Activated CD4-positive, alpha-beta T cell treated with anti-CD3 and anti-CD28 coated beads for 48 hours (primary cell): ENCODE data around the gene GSDME.
"Not testable (repeated sequence)": the region's sequence is repeated elsewhere in the genome, so short reads cannot be mapped to it uniquely, and the experiment has no call there.

Experiments
- DNase-seq: peaks from one replicate; pipeline ENCODE4 v3.0.0-alpha.2; 2020

The GSDME gene

GRCh38 chr7:24740871-24741270 is 16.4 kb downstream of the GSDME start:
- DNase-seq = no peak

- no peak for DNase-seq
Measured at GRCh38 chr7:24739306-24739705, 18.0 kb downstream of the GSDME start.

GRCh38 chr7:24738577-24738976 is 18.7 kb downstream of the GSDME start:
- DNase-seq = no peak

GRCh38 chr7:24737281-24737680 is 20.0 kb downstream of the GSDME start:
- no peak for DNase-seq

GRCh38 chr7:24735594-24735993 is 21.7 kb downstream of the GSDME start:
- not testable (repeated sequence) for DNase-seq

- no peak for DNase-seq
Measured at GRCh38 chr7:24734306-24734705, 23.0 kb downstream of the GSDME start.

GRCh38 chr7:24733414-24734060 is 23.7 kb downstream of the GSDME start:
- DNase-seq = no peak

GRCh38 chr7:24732646-24733413 is 24.4 kb downstream of the GSDME start:
- no peak for DNase-seq

- no peak for DNase-seq
Measured at GRCh38 chr7:24731313-24731712, 26.0 kb downstream of the GSDME start.

GRCh38 chr7:24730018-24730369 is 27.3 kb downstream of the GSDME start:
- DNase-seq = no peak

- no peak for DNase-seq
Measured at GRCh38 chr7:24729365-24730017, 27.8 kb downstream of the GSDME start.

GRCh38 chr7:24728503-24729364 is 28.5 kb downstream of the GSDME start:
- DNase-seq = peak; percentile 27

- no peak for DNase-seq
Measured at GRCh38 chr7:24728121-24728500, 29.2 kb downstream of the GSDME start.

GRCh38 chr7:24727154-24728120 is 29.8 kb downstream of the GSDME start:
- DNase-seq = no peak

- no peak for DNase-seq
Measured at GRCh38 chr7:24725554-24726241, 31.6 kb downstream of the GSDME start.

- DNase-seq = no peak
Measured at GRCh38 chr7:24724451-24725190, 32.6 kb downstream of the GSDME start.

- DNase-seq = no peak
Measured at GRCh38 chr7:24723178-24723530, 34.1 kb downstream of the GSDME start.

GRCh38 chr7:24722386-24723177 is 34.7 kb downstream of the GSDME start:
- DNase-seq = no peak

- no peak for DNase-seq
Measured at GRCh38 chr7:24721481-24722001, 35.7 kb downstream of the GSDME start.

- DNase-seq = no peak
Measured at GRCh38 chr7:24720283-24720682, 37.0 kb downstream of the GSDME start.
